GM18526 (cell line): ENCODE measurements around the gene ZNF423.

ENCODE experiments used
- POLR2A ChIP-seq: IDR thresholded peaks from 3 replicates; pipeline ENCODE4 v1.6.1; 2011; ENCODE audit not compliant: insufficient read length; ENCODE audit errors: extremely low read depth

The ZNF423 gene

GRCh38 chr16:49496656-49497055 is 359.3 kb downstream of the ZNF423 start:
- TF ChIP-seq POLR2A: no peak

- TF ChIP-seq POLR2A: no peak
These were observed 360.1 kb downstream of the ZNF423 start for GRCh38 chr16:49495596-49496355.

- TF ChIP-seq POLR2A: no peak
These were observed 360.9 kb downstream of the ZNF423 start for GRCh38 chr16:49494891-49495566.

GRCh38 chr16:49494474-49494873 is 361.4 kb downstream of the ZNF423 start:
- TF ChIP-seq POLR2A: no peak

- TF ChIP-seq POLR2A: no peak
These were observed 362.1 kb downstream of the ZNF423 start for GRCh38 chr16:49493836-49494235.

- TF ChIP-seq POLR2A: no peak
These were observed 362.9 kb downstream of the ZNF423 start for GRCh38 chr16:49492896-49493626.

GRCh38 chr16:49491771-49492761 is 363.8 kb downstream of the ZNF423 start:
- no peak for TF ChIP-seq POLR2A

GRCh38 chr16:49491106-49491670 is 364.7 kb downstream of the ZNF423 start:
- no peak for TF ChIP-seq POLR2A

- TF ChIP-seq POLR2A: no peak
These were observed 365.6 kb downstream of the ZNF423 start for GRCh38 chr16:49490321-49490705.

GRCh38 chr16:49489686-49490320 is 366.1 kb downstream of the ZNF423 start:
- no peak for TF ChIP-seq POLR2A

GRCh38 chr16:49488740-49489525 is 367.0 kb downstream of the ZNF423 start:
- TF ChIP-seq POLR2A: no peak

GRCh38 chr16:49488336-49488735 is 367.6 kb downstream of the ZNF423 start:
- TF ChIP-seq POLR2A: no peak

GRCh38 chr16:49487746-49488145 is 368.2 kb downstream of the ZNF423 start:
- no peak for TF ChIP-seq POLR2A

GRCh38 chr16:49486400-49486799 is 369.5 kb downstream of the ZNF423 start:
- no peak for TF ChIP-seq POLR2A

- no peak for TF ChIP-seq POLR2A
These were observed 370.2 kb downstream of the ZNF423 start for GRCh38 chr16:49485663-49486062.
